ENCODE measurements around the gene ME1.

ME1 gene

DNA sequence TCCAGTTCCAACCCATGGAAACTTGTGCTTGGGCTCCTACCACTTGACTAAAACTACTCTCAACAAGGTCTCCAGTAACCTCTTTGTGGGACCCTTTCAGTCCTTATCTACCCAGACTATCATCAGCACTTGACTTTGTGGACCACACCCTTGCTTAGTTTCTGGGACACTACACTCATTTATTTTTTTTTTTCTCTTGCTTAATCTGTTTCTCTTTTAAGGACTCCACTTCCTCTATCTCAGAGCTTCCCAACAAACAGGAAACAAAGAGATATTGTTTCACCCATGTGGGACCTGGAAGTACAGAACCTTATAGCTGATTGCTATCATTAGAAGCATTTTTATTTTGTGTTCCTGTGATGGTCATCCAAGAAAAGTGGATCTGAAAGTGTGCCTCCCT, 28.8 kb upstream of the ME1 start:
- TF ChIP-seq SIN3A (IDR thresholded peaks at IDR 0.05; ENCODE audit: borderline replicate concordance, insufficient read depth, low read length) (no peak), POLR2AphosphoS5 (IDR thresholded peaks at IDR 0.05; ENCODE audit: low read depth, low read length) (no peak), TAF1 (IDR thresholded peaks at IDR 0.05; ENCODE audit: borderline replicate concordance, insufficient read depth, low read length) (no peak), FOXP2 (optimal IDR thresholded peaks at IDR 0.05; ENCODE audit: borderline replicate concordance, extremely low read depth, extremely low read length, insufficient read depth) (no peak)
- TF ChIP-seq, protein P1, sequence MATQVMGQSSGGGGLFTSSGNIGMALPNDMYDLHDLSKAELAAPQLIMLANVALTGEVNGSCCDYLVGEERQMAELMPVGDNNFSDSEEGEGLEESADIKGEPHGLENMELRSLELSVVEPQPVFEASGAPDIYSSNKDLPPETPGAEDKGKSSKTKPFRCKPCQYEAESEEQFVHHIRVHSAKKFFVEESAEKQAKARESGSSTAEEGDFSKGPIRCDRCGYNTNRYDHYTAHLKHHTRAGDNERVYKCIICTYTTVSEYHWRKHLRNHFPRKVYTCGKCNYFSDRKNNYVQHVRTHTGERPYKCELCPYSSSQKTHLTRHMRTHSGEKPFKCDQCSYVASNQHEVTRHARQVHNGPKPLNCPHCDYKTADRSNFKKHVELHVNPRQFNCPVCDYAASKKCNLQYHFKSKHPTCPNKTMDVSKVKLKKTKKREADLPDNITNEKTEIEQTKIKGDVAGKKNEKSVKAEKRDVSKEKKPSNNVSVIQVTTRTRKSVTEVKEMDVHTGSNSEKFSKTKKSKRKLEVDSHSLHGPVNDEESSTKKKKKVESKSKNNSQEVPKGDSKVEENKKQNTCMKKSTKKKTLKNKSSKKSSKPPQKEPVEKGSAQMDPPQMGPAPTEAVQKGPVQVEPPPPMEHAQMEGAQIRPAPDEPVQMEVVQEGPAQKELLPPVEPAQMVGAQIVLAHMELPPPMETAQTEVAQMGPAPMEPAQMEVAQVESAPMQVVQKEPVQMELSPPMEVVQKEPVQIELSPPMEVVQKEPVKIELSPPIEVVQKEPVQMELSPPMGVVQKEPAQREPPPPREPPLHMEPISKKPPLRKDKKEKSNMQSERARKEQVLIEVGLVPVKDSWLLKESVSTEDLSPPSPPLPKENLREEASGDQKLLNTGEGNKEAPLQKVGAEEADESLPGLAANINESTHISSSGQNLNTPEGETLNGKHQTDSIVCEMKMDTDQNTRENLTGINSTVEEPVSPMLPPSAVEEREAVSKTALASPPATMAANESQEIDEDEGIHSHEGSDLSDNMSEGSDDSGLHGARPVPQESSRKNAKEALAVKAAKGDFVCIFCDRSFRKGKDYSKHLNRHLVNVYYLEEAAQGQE (IDR thresholded peaks at IDR 0.05; ENCODE audit: insufficient read depth in 1 of 2, low read depth in 2 of 2, low read length in 2 of 2) = no peak

DNA sequence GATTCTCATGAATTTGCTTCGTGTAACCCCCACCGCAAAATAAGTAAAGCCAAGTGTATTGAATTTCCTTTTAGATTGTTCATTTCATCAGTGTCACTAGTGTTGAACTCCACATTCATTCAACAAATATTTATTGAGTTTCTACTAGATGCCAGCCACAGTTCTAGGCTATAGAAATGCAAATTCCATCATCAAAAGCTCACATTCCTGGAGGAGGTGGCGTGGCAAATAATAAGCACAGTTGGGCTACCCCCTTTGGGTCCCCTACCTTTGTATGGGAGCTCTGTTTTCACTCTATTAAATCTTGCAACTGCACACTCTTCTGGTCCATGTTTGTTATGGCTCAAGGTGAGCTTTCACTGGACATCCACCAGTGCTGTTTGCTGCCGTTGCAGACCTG, 12.7 kb upstream of the ME1 start:
- no peak for TF ChIP-seq TAF1 (IDR thresholded peaks at IDR 0.05; ENCODE audit: borderline replicate concordance, insufficient read depth, low read length)
- TF ChIP-seq, protein P1 (IDR thresholded peaks at IDR 0.05; ENCODE audit: insufficient read depth in 1 of 2, low read depth in 2 of 2, low read length in 2 of 2) = no peak
- TF ChIP-seq SIN3A (IDR thresholded peaks at IDR 0.05; ENCODE audit: borderline replicate concordance, insufficient read depth, low read length) = no peak
- TF ChIP-seq FOXP2 (optimal IDR thresholded peaks at IDR 0.05; ENCODE audit: borderline replicate concordance, extremely low read depth, extremely low read length, insufficient read depth) = no peak
- TF ChIP-seq POLR2AphosphoS5 (IDR thresholded peaks at IDR 0.05; ENCODE audit: low read depth, low read length) = no peak

DNA sequence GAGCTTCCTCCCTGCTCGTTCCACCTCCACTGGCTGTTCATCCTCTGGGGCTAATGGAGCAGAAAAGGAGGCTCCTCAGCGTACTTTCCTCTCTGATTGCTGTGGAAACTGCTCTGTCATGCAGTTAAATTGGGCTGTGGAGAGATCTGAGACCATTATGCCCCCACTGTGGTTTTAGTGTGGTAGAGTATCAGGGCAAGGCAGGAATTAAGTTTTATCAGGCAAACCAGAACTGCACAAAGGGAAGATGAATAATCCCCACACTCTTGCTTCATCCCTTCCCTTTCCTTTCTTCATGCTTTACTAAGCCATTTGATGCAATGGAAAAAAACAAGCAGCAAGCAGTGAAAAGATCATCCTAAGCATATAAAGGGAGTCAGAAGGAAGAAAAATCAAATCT, 11.9 kb upstream of the ME1 start:
- TF ChIP-seq SIN3A (IDR thresholded peaks at IDR 0.05; ENCODE audit: borderline replicate concordance, insufficient read depth, low read length) (no peak), FOXP2 (optimal IDR thresholded peaks at IDR 0.05; ENCODE audit: borderline replicate concordance, extremely low read depth, extremely low read length, insufficient read depth) (no peak)

DNA sequence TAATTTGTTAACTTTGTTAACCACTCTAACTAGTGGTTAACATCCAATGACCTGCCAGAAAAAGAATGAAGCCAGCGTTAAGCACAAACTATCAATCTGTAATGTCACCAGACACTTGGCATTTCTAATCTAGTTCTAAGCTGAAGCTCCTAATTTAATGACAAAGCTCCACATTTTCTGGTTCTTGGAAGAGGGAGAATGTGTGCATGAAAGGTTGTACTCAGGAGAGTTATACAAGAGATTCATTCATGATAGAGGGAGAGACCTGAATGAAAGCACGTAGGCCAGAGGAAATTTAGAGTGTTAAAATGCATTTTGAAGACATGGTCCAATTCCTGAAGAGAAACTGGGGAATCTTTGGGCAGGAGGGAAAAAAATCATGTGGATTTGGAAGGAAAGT, 8.3 kb upstream of the ME1 start:
- TF ChIP-seq TAF1 (IDR thresholded peaks at IDR 0.05; ENCODE audit: borderline replicate concordance, insufficient read depth, low read length) (no peak), POLR2AphosphoS5 (IDR thresholded peaks at IDR 0.05; ENCODE audit: low read depth, low read length) (no peak)
- TF ChIP-seq, protein P1 (IDR thresholded peaks at IDR 0.05; ENCODE audit: insufficient read depth in 1 of 2, low read depth in 2 of 2, low read length in 2 of 2) = no peak

DNA sequence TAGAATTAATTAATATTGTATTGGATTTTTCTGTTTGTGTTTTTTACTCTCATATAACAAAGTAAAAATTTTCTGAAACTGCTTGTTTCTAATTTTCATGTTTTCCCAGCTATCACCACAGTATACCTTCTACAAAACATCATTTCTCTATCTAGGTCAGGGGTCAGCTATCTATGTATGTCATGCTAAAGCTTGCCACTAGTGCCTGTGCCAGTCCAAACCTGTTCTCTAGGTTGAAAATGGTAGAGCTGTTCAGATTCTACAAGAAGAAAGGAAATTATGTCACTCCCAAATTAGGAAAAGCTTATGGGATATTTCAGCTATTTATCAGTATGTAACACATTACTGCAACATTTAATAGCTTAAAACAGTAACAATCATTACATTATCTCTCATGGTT, 5.8 kb upstream of the ME1 start:
- TF ChIP-seq TAF1 (IDR thresholded peaks at IDR 0.05; ENCODE audit: borderline replicate concordance, insufficient read depth, low read length) (no peak), POLR2AphosphoS5 (IDR thresholded peaks at IDR 0.05; ENCODE audit: low read depth, low read length) (no peak), SIN3A (IDR thresholded peaks at IDR 0.05; ENCODE audit: borderline replicate concordance, insufficient read depth, low read length) (no peak), FOXP2 (optimal IDR thresholded peaks at IDR 0.05; ENCODE audit: borderline replicate concordance, extremely low read depth, extremely low read length, insufficient read depth) (no peak)

DNA sequence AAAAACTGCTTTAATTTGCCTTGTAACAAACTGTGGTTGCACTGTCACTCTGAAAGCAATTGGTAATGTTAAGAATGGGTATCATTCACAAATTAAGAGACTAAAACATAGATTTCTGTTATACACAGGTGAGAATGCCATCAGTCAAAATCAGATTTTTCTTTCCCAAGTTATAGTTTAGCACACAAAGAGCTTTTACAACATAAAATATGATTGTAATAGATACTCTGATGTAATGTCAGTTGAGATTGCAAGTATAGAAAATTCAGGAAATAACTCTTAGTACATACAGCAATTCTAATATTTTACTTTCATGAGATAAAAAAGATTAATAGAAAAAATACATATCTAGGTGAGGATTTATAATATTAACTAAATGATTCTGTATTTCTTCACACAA, 2.3 kb upstream of the ME1 start:
- no peak for TF ChIP-seq FOXP2 (optimal IDR thresholded peaks at IDR 0.05; ENCODE audit: borderline replicate concordance, extremely low read depth, extremely low read length, insufficient read depth)
- TF ChIP-seq POLR2AphosphoS5 (IDR thresholded peaks at IDR 0.05; ENCODE audit: low read depth, low read length) = no peak
- no peak for TF ChIP-seq SIN3A (IDR thresholded peaks at IDR 0.05; ENCODE audit: borderline replicate concordance, insufficient read depth, low read length)
- no peak for TF ChIP-seq TAF1 (IDR thresholded peaks at IDR 0.05; ENCODE audit: borderline replicate concordance, insufficient read depth, low read length)
- TF ChIP-seq, protein P1 (IDR thresholded peaks at IDR 0.05; ENCODE audit: insufficient read depth in 1 of 2, low read depth in 2 of 2, low read length in 2 of 2) = no peak
